A172 (cell line): ENCODE measurements around the gene RFPL2. TPM values are rescaled to one million over a fixed set of nuclear protein-coding genes. Genes with fewer than 3 reads are reported as not detected.
A peak's percentile ranks its signal among the peaks of the same experiment; 100 is the strongest.

Experiments
- DNase-seq: peaks from one replicate; pipeline ENCODE4 v3.0.0-alpha.2; 2015; ENCODE audit warnings: low spot score
- total RNA-seq: library from RNA; depleted of rRNA; stranded (reverse); fragments of >200 nt; shearing (Covaris generic); gene quantifications from 2 replicates; pipeline ENCODE4 v1.2.3, GENCODE V29; 2014; rRNA removed

RFPL2 gene
- total RNA-seq, result not detected in 2 replicates

DNA sequence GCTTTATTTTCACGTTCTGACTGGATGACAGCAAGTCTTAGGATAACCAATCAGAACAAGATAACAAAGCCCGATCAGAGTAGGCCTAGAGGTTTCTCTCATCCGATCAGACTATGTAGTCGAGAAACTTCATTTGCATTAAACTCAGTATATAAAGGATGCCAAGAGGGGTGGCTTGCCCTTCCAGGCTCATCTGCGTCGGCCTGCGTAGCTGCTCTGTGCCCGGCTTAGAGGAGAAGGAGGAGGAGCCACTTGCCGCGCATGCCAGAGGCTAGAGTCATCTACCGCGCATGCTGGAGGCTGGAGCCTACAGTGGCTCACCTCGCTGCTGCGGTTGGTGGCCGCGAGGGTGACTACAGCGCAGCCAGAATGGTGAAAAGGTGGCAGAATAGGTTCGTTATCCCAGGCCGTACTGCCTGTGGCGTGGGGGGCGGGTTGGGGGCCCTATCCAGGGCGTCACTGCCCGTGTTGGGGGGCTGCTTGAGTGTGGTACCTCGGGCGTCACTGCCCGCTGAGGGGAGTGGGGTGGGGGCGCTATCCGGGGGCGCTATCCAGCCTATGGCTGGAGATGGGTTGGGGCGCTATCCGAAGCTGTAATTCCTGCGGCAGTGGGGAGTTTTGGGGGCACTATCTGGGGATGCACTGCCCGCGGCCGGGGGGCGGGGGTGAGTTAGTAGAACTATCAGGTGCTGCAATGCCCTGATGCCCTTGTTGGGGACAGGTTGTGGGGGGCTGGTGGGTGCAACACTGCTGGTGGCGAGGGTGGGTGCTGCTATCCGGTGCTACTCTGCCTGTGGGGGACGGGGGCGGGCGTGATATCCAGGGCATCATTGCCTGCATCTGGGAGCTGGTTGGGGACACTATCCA lies at the start of gene RFPL2:
Gene RFPL2 (minus strand): TSS at position 218 of the 867 bp plus-strand sequence. CDS start 2,622 bp downstream, outside the sequence.
- peak; percentile 61 for DNase-seq

GRCh38 chr22:32249231-32249630 lies 44.4 kb upstream of the RFPL2 start:
- no peak for DNase-seq

- no peak for DNase-seq
Observed at GRCh38 chr22:32248276-32248675, 43.4 kb upstream of the RFPL2 start.

- DNase-seq, result no peak
Observed at GRCh38 chr22:32246166-32246565, 41.3 kb upstream of the RFPL2 start.

- DNase-seq, result no peak
Observed at GRCh38 chr22:32245042-32245441, 40.2 kb upstream of the RFPL2 start.

DNA sequence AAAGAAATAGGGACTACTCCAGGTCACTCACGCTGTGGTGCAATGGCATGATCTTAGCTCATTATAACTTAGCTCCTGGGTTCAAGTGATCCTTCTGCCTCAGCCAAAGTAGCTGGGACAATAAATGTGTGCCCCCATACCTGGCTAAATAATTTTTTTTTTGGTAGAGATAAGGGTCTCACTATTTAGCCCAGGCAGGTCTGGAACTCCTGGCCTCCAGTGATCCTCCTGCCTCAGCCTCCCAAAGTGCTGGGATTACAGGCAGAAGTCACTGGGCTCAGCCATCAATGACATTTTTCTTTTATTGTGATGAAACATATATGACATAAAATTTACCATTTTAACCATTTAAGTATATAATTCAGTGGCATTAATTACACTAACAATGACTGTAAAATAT lies 39.7 kb upstream of the RFPL2 start:
- DNase-seq, result no peak

DNA sequence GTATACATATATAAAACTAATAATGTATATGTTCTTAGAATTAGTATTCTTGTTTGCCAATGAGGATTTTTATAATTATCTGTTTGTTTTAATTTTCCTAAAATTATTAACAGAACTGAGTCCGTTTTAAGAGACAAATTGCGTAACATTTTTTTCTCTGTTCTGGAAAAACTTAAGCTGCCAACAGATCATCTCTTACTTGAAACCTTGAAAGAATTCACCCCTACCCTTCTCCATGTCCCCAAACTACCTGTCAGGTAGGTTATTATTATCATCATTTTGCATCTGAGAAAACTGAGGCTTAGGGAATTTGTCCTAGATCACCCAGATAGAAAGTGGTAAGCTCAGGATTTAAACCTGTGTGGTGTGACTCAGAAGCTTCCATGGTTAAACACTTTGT lies 35.6 kb upstream of the RFPL2 start:
- DNase-seq, result no peak

DNA sequence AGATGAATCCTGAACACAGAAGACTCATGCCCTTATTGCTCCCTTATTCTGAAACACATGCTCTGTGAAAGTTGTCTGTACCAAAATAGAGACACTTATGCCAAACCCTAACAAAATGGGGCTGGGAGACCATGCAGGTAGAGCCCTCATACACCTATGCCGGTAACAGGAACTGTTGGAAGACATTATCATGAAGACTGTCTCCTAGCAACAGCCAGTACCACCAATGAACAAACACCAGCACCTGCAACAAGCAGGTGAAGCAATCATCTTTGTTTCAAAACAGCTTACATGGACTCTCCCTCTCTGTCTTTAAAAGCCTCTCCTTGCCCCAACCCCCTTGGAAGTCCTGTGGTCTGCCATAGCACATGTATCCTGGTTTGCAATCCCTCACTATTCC lies 33.0 kb upstream of the RFPL2 start:
- no peak for DNase-seq

GRCh38 chr22:32236970-32237369 lies 32.1 kb upstream of the RFPL2 start:
- no peak for DNase-seq

- no peak for DNase-seq
Observed at GRCh38 chr22:32233091-32233490, 28.2 kb upstream of the RFPL2 start.

DNA sequence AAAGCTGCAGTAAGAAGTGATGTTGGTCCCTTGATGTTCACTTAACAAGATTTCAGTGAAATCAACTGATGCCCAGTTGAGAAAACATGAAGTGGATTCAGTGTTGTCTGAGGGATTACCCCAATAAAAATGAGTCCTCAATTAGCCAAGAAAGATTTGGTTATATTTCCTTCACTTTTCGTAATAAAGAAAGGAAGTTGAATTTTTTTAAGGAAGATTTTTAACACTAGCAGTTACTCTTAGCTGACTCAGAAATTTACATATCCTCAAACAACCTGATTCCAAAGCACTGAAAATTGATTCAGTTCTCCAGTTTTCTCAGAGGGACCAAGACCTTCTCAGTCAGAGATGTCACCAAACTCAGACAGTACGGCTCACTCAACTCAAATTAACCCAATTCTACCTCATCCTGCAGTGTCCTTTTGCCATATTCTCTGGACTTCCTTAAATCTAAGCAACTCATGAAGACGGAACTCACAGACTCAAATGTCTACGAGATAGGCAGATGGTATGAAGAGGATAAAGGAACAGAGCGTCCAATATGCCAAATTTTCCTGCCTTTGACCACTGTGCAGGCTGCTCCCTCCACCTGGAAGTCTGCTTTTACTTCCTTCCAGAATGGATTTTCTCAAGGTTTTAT lies 27.4 kb upstream of the RFPL2 start:
- no peak for DNase-seq

- DNase-seq, result no peak
Observed at GRCh38 chr22:32226326-32227104, 21.6 kb upstream of the RFPL2 start.

DNA sequence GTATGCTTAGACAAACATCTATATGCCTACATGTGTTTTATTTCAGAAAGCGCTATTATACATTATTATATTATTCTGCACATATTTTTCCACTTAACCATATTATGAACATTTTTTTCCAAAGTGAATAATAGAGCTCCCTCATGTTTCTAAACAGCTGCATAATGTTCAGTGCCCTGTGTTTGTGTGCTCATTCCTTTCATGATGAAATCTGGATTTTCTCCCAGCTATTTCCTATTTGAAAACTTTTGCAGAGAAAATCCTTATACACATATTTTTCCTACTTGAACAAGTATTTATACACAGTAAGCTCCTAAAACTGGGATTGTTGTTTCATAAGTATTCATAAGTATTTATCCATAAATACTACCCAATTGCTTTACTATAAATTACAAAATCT lies 18.1 kb upstream of the RFPL2 start:
- DNase-seq, result no peak

DNA sequence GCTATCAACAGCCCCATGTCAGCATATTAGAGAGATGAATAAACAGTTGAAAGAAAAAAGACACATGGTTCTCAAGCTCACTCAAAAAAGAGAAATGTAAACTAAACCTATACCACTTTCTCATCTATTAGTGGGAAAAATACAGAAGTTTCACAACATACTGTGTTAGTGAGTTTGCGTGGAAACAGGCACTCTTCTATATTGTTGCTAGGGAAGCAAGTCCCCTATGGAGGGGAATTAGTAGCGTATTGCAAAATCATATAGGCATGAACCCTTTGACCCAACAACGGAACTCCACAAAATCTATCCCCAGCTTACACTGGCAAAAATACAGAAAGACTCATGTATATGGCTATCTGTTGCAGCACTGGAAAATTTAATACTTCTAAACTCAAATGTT lies 14.2 kb upstream of the RFPL2 start:
- no peak for DNase-seq

DNA sequence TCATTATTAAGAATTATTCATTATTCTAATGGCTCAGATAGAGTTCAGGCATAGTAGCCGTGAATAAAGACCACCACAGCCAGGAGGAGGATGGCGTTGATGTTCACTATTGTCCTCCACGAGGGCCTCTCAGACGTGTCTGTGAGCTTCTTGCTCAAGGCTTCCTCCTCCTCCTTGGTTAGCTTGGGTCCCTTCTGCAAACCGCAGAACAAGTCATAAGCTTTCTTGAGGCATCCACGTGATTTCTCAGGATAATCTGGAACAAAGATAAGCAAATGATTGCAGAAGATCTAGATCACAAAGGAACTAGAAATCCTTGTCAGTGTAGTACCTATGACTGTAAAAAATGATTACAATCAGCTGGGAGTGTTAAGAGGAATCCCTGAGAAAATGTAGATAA lies 13.6 kb upstream of the RFPL2 start:
- no peak for DNase-seq

DNA sequence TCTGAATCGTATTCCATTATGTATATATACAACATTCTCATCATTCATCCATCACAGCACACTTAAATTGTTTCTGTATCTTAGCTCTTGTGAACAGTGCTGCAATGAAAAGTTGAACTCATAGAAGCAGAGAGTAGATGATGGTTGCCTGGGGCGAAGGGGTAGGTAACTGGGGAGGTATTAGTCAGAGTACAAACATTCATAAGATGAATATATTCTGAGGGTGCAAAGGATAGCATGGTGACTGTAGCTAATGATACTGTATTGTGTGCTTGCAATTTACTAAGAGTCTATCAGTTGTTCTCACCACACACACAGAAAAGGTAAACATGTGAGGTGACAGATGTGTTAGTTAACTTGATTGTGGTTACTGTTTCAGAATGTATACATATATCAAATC lies 12.6 kb upstream of the RFPL2 start:
- DNase-seq, result no peak

- DNase-seq, result no peak
Observed at GRCh38 chr22:32216911-32217310, 12.0 kb upstream of the RFPL2 start.

DNA sequence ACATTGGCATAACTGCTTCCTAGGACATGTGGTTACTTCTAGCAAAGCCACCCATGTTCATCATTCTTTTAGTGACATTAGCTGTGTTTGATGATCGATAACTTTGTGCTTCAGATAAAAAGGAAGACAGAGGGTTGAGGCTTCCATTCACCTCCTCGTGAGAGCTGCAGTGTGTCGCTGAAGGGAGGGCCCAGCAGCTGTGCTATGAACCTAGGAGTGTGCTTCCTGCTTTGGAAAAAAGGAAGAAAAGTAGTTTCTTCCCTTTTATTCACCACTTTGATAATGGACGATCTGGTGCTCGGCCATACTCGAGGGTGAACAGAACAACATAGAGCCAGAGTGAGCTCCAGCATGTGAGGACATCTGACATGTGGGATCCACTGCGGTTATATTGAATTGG lies 6.1 kb upstream of the RFPL2 start:
- no peak for DNase-seq

- no peak for DNase-seq
Observed at GRCh38 chr22:32208681-32209080, 3.8 kb upstream of the RFPL2 start.

DNA sequence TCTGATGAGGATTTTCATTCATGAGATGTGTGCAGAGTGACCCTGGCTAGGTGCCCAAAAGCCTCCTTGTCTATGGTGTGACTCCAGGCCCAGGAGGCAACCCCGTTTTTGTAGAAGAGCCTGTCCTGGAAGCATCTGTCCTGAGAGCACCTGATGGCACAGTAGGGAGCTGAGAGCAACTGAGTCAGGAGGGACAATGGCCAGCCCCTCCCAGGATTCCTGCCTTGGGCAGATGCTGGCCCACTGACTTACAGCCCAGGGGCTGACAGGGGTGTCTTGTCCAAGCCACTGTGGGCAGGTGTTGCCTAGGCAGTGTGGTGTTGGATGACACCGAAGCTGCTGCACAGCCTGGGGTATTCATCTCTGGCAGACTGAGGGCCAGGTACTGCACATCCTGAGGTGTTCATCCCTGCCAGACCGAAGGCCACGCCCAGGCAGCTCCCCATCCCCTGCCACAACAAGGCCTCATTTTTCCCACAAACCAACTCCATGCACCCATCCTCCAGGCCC lies 3.2 kb upstream of the RFPL2 start:
- DNase-seq, result no peak

GRCh38 chr22:32206774-32207758 lies 2.2 kb upstream of the RFPL2 start:
- DNase-seq, result peak; percentile 27
